ENCODE measurements around the gene PHLDB1.
"Not testable (repeated sequence)": the region's sequence is repeated elsewhere in the genome, so short reads cannot be mapped to it uniquely, and the experiment has no call there.

PHLDB1 gene

GRCh38 chr11:118607401-118608359 is at the start of gene PHLDB1:
Gene PHLDB1 (plus strand): TSS chr11:118607615. CDS start chr11:118613837, 6,222 bp downstream.
- peak; percentile 59 for DNase-seq

GRCh38 chr11:118560806-118561205 is 46.6 kb upstream of the PHLDB1 start:
- DNase-seq = no peak

- no peak for DNase-seq
These were observed 42.4 kb upstream of the PHLDB1 start for GRCh38 chr11:118565051-118565450.

GRCh38 chr11:118569670-118570069 is 37.7 kb upstream of the PHLDB1 start:
- DNase-seq = no peak

GRCh38 chr11:118570787-118571186 is 36.6 kb upstream of the PHLDB1 start:
- DNase-seq = no peak

- peak; percentile 16 for DNase-seq
These were observed 35.7 kb upstream of the PHLDB1 start for GRCh38 chr11:118571701-118572060.

GRCh38 chr11:118572061-118572980 is 35.1 kb upstream of the PHLDB1 start, which contains the start of gene ARCN1:
Gene ARCN1 (plus strand): TSS chr11:118572409. CDS start chr11:118572548, 139 bp downstream.
- peak; percentile 90 for DNase-seq

GRCh38 chr11:118572981-118573550 is 34.3 kb upstream of the PHLDB1 start:
- DNase-seq = peak; percentile 37

- no peak for DNase-seq
These were observed 32.8 kb upstream of the PHLDB1 start for GRCh38 chr11:118574636-118575035.

- DNase-seq = not testable (repeated sequence)
These were observed 29.4 kb upstream of the PHLDB1 start for GRCh38 chr11:118577995-118578394.

GRCh38 chr11:118581057-118581456 is 26.4 kb upstream of the PHLDB1 start:
- DNase-seq = no peak

GRCh38 chr11:118587952-118588351 is 19.5 kb upstream of the PHLDB1 start:
- no peak for DNase-seq

- no peak for DNase-seq
These were observed 14.6 kb upstream of the PHLDB1 start for GRCh38 chr11:118592616-118593367.

GRCh38 chr11:118594984-118595383 is 12.4 kb upstream of the PHLDB1 start:
- DNase-seq = peak; percentile 12

- no peak for DNase-seq
These were observed 10.9 kb upstream of the PHLDB1 start for GRCh38 chr11:118596224-118597146.

- DNase-seq = no peak
These were observed 9.9 kb upstream of the PHLDB1 start for GRCh38 chr11:118597556-118597955.

- DNase-seq = no peak
These were observed 5.1 kb upstream of the PHLDB1 start for GRCh38 chr11:118602331-118602730.

- DNase-seq = not testable (repeated sequence)
These were observed 3.7 kb upstream of the PHLDB1 start for GRCh38 chr11:118603709-118604108.

GRCh38 chr11:118604566-118604965 is 2.8 kb upstream of the PHLDB1 start:
- no peak for DNase-seq

GRCh38 chr11:118605116-118605867 is 2.1 kb upstream of the PHLDB1 start:
- no peak for DNase-seq

Measured in CD4-positive, alpha-beta T cell treated with Interleukin-17A for 4 hours (primary cell).